TTC549 (cell line): ENCODE measurements around the gene FER1L5.

Source experiments
- FAIRE-seq: peaks from 2 replicates; lab custom pipeline; 2012; peaks lifted over from hg19 to GRCh38; lab: Jason Lieb, UNC

FER1L5 gene

GRCh38 chr2:96751800-96752199, 109.2 kb downstream of the FER1L5 start:
- FAIRE-seq = no peak

GRCh38 chr2:96753661-96754282, 111.2 kb downstream of the FER1L5 start:
- FAIRE-seq = no peak

- FAIRE-seq = no peak
These were observed 111.8 kb downstream of the FER1L5 start for GRCh38 chr2:96754317-96754716.
